H7 (cell line): ENCODE data around the gene FRS3. TPM values are rescaled to one million over a fixed set of nuclear protein-coding genes. Genes with fewer than 3 reads are reported as not detected.

ENCODE experiments used
- DNase-seq: peaks from one replicate; pipeline ENCODE4 v3.0.0; 2012
- H3K27me3 ChIP-seq: 2 replicates; pipeline ENCODE4 v1.6.0; 2011; ENCODE audit warnings: mild to moderate bottlenecking, low read length; ENCODE audit not compliant: control insufficient read depth, insufficient read depth
- H3K36me3 ChIP-seq: replicated peaks from 2 replicates; pipeline ENCODE4 v1.5.1; 2011; ENCODE audit warnings: low read length; ENCODE audit not compliant: control insufficient read depth, insufficient read depth
- H3K4me3 ChIP-seq: 2 replicates; pipeline ENCODE4 v1.5.1; 2011; ENCODE audit warnings: low read depth, mild to moderate bottlenecking, control low read depth, low read length, moderate library complexity; ENCODE audit not compliant: insufficient read depth
- total RNA-seq: library from RNA; depleted of rRNA; stranded (reverse); fragments of >200 nt; shearing (Covaris generic); gene quantifications from 2 replicates; pipeline ENCODE4 v1.2.3, GENCODE V29; 2014

Gene FRS3
- total RNA-seq, 1 experiment from 2014 or later, result 2.2 TPM

DNA sequence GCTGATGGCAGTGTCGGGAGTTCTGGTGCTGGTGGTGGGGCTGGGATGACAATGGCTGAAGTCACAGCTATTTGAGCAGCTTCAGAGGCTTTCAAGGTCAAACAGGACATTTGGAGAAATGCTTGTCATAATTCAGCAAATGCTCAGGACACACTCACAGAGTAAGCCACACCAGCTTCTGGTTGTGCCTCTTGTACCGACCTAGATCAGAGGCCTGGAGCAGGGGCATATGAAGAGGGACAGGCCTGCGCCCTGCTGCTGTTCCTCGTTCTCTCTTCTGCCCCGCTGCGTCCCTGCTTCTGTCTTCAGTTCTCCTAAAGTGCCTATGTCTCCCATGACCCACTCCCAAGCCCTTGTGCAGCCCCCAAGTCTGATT, 31.6 kb downstream of the FRS3 start:
- Histone ChIP-seq H3K36me3 (no peaks in the 10 kb centered on the region), H3K4me3 (no peak overlapping the region), H3K27me3 (no peaks in the 10 kb centered on the region; the same call in 1 of the 2 replicates)
- DNase-seq, result no peak

DNA sequence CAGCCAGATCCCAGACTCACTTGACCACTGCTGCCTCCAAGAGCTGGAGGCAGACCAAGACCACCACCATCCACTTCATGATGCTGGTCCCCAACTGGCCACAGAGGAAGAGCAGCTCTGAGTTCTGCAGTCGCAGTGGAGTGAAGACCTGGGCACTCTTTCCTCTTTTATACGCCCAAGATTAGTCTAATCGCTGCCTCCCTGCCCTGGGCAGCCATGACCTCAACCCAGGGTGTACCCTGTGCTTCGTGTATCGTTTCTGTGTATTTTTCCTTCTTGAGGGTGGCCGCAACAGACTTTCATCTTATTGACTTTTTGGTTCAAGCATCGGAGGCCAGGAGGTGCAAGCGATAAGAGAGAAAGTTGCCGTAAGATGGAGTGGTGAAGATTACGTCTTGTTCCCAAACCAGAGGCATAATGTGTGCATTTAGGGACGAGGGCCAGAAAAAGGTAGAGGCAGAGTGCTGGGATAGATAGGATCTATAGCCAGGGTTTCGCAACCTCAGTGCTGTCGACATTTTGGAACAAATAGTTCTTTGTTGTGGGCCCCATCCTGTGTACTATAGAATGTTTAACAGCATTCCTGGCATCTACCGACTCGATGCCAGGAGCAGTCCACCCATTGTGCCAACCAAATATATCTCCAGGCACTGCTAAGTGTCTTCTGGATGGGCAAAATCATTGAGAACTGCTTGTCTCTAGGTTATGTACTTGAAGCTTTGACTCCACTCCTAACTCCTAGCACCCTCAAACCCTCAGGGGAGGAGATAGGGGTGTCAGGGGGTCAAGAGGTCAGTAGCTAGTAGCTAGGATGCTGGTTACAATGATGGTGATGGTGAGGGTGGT, 32.2 kb downstream of the FRS3 start, which contains the start of gene PGC:
PGC (minus strand) TSS at position 142 of the 846 bp plus-strand sequence; CDS start at position 79, 63 bp downstream.
- Histone ChIP-seq H3K27me3 (no peaks in the 10 kb centered on the region; the same call in 1 of the 2 replicates), H3K36me3 (no peaks in the 10 kb centered on the region), H3K4me3 (no peak within 1 kb of the TSS)
- DNase-seq, result no peak

GRCh38 chr6:41746107-41746506, 33.6 kb downstream of the FRS3 start:
- no peak for DNase-seq
- Histone ChIP-seq H3K4me3 (no peak overlapping the region), H3K36me3 (no peaks in the 10 kb centered on the region), H3K27me3 (no peaks in the 10 kb centered on the region; the same call in 1 of the 2 replicates)

- no peak overlapping the region for H3K4me3 ChIP-seq
- H3K36me3 ChIP-seq, result no peaks in the 10 kb centered on the region
- no peaks in the 10 kb centered on the region for H3K27me3 ChIP-seq
- DNase-seq, result no peak
Observed at GRCh38 chr6:41744236-41744787, 35.4 kb downstream of the FRS3 start.

GRCh38 chr6:41743406-41744235, 36.1 kb downstream of the FRS3 start:
- Histone ChIP-seq H3K4me3 (no peak overlapping the region), H3K36me3 (no peaks in the 10 kb centered on the region), H3K27me3 (no peaks in the 10 kb centered on the region)
- DNase-seq, result no peak

- no peaks in the 10 kb centered on the region for H3K27me3 ChIP-seq
- no peak for DNase-seq
- no peaks in the 10 kb centered on the region for H3K36me3 ChIP-seq
- no peak overlapping the region for H3K4me3 ChIP-seq
Observed at GRCh38 chr6:41741625-41742490, 37.8 kb downstream of the FRS3 start.

DNA sequence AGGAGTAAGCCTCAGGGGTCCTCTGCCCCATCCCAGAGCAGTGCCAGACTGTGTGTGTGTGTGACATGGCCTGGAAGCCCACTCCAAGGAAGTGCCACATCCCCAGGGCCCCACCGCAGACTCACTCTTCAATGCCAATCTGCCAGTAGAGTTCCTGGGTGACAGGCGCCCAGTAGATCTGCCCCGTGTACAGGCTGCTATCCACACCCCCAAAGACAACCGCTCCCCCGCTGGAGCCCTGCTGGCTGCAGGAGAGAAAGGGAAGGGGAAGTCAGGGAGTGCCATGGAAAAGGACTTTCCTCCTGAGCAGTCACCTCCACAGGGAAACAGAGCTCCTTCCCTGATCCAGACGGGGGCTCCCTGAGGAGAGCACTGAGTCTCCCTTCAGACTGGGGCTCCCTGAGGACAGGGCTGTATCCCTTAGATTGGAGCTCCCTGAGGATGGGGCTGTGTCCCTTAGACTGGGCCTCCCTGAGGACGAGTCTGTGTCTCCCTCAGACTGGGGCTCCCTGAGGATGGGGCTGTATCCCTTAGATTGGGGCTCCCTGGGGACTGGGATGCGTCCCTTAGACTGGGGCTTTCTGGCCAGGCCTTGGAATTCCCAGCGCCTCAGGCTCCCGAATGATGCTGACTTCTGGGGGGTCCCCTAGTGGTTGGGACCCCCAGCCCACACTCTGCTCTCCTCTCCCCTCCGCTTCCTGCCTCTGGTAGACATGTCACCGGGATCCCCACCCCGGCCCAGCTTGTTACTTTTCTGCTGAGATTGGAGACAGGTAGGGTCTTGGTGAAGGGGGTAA, 39.1 kb downstream of the FRS3 start:
- no peak for DNase-seq
- no peaks in the 10 kb centered on the region for H3K36me3 ChIP-seq

DNA sequence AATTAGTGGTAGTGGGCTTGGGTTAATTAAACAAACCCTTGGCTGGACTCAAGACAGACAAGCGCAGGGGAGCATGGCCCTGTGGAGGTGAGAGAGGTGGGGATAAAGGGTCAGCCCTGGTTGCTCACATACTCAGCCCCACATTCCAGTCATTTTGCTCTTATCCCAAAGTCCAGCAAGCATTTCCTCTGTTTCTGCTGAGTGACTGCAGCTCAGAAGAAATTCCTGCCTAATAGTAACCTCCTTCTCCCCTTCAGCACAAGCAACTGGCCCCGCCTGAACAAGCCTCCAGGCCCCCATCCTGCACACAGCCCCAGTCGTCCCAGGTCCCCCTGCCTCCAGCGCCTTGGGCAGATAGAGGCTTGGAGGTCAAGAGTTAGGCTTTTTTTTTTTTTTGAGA, 40.7 kb downstream of the FRS3 start:
- Histone ChIP-seq H3K27me3 (peaks cover 4% of the 10 kb centered on the region; the same call in 1 of the 2 replicates), H3K4me3 (no peak overlapping the region), H3K36me3 (no peaks in the 10 kb centered on the region)
- no peak for DNase-seq

More for the DNA sequence above, 39.1 kb downstream of the FRS3 start:
- Histone ChIP-seq H3K27me3 (no peaks in the 10 kb centered on the region), H3K4me3 (no peak overlapping the region)

DNA sequence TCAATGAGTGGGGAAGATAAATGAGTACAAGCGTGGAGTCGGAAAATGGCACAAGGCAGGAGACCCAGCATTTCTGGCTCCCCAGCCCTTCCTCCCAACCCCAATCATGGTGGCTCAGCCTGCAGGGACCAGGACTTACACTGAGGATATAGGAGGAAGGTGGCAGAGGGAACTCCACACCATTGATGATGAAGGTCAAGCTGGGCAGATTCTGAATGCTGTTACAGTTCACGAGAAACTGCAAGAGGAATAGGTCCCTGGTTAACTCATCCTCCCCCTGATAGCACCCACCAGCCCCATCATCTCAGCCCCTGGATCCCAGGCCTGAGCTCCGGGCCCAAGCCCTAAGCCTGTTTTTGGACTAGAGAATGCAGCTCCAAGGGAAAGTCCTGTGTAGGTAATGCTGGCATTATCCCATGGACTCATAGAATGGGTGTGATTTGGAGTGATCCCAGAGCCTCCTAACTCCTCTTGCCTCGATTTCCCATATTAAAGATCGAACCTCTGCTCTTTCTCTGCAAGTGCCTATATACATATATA, 42.0 kb downstream of the FRS3 start:
- H3K36me3 ChIP-seq, result no peaks in the 10 kb centered on the region
- H3K27me3 ChIP-seq, result peaks cover 16% of the 10 kb centered on the region
- H3K4me3 ChIP-seq, result no peak overlapping the region
- no peak for DNase-seq

GRCh38 chr6:41736800-41737555, 42.7 kb downstream of the FRS3 start:
- no peaks in the 10 kb centered on the region for H3K36me3 ChIP-seq
- H3K27me3 ChIP-seq, result peaks cover 19% of the 10 kb centered on the region
- DNase-seq, result no peak
- no peak overlapping the region for H3K4me3 ChIP-seq

DNA sequence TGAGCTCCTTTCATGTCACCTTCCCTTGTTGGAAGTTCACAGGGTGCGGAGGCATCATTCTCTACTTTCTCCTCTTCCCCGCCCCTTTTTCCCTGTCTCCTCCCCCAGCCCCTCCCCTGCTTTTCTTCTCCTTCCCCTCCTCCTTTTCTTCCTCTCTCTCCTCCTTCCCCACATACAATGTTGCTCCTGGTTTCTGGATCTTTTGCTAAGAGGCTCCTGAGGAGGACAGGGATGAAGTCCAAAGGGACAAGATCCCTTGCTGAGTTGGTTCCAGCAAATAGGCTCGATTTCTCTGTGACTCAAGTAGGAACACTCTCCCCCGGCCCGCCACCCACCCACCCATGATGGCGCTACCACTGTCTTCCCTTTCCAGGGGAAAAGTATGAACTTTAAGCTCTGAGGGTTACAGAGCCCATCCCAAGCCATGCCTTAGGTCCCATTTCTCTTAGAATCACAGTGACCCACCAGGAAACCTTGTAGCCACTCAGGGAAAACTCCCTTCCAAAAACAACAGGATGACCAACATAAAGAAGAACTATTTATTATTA, 43.4 kb downstream of the FRS3 start:
- H3K27me3 ChIP-seq, result peaks cover 19% of the 10 kb centered on the region
- DNase-seq, result no peak
- no peaks in the 10 kb centered on the region for H3K36me3 ChIP-seq
- H3K4me3 ChIP-seq, result no peak overlapping the region; the same call in 1 of the 2 replicates

GRCh38 chr6:41735427-41736185, 44.1 kb downstream of the FRS3 start, which contains the start of gene TFEB:
Gene TFEB, minus strand, starts transcription at chr6:41735608. Its CDS starts 44,395 bp downstream, at chr6:41691213.
- Histone ChIP-seq H3K36me3 (no peaks in the 10 kb centered on the region), H3K27me3 (peaks cover 19% of the 10 kb centered on the region), H3K4me3 (peak within 1 kb of the TSS; percentile 52)
- DNase-seq, result peak; percentile 97
